HEK293 (cell line): ENCODE results near the gene SLC2A4.
A peak's percentile ranks its signal among the peaks of the same experiment; 100 is the strongest.

ENCODE experiments used
- CTCF ChIA-PET: fragments of 350-600 bp; formaldehyde crosslinking; extraction: SDS; loops from one replicate; lab custom pipeline; 2021; ENCODE audit warnings: antibody characterized with exemption; lab: Yijun Ruan, JAX
- POLR2A ChIA-PET: fragments of 300-600 bp; formaldehyde crosslinking; extraction: SDS; loops from one replicate; lab custom pipeline; 2020; ENCODE audit warnings: antibody characterized with exemption, inconsistent platforms; lab: Yijun Ruan, JAX
- H3K27ac ChIP-seq: fragments of 200-500 bp; sonication (Bioruptor generic); 2 replicates; pipeline ENCODE4 v1.5.1; 2014; ENCODE audit warnings: low read depth, low read length, control low read depth, inconsistent platforms; ENCODE audit errors: extremely low read depth
- H3K36me3 ChIP-seq, 2 experiments: fragments of 200-500 bp in 1 of 2; sonication (Bioruptor generic) in 1 of 2; 1 replicate in 1 of 2; 2 replicates in 1 of 2; pipeline ENCODE4 v1.5.1; 2014 to 2017; ENCODE audit warnings: inconsistent platforms in 2 of 2, low read length in 2 of 2; ENCODE audit not compliant: control insufficient read depth in 2 of 2, insufficient read depth in 1 of 2
- H3K4me1 ChIP-seq: fragments of 200-500 bp; sonication (Bioruptor generic); 2 replicates; pipeline ENCODE4 v1.5.1; 2014; ENCODE audit warnings: mild to moderate bottlenecking, low read length, inconsistent platforms; ENCODE audit not compliant: control insufficient read depth, insufficient read depth
- H3K4me3 ChIP-seq: 2 replicates; pipeline ENCODE4 v1.5.1; 2011; ENCODE audit warnings: low read depth, mild to moderate bottlenecking, control low read depth, low read length, moderate library complexity
- H3K9me3 ChIP-seq: fragments of 200-500 bp; sonication (Bioruptor generic); 2 replicates; pipeline ENCODE4 v1.5.1; 2014; ENCODE audit warnings: low read depth, low read length, inconsistent platforms; ENCODE audit not compliant: control insufficient read depth, insufficient read depth
- BCL11B ChIP-seq: fragments of 450-650 bp; formaldehyde crosslinking; IDR thresholded peaks from 2 replicates; pipeline ENCODE4 v1.5.1; 2016; ENCODE audit warnings: low read depth, missing biosample characterization, missing genetic modification characterization
- GLIS1 ChIP-seq: fragments of 450-650 bp; formaldehyde crosslinking; IDR thresholded peaks from 2 replicates; pipeline ENCODE4 v1.5.1; 2016; ENCODE audit warnings: missing biosample characterization, missing genetic modification characterization
- GLIS2 ChIP-seq: fragments of 450-650 bp; formaldehyde crosslinking; IDR thresholded peaks from 2 replicates; pipeline ENCODE4 v1.5.1; 2016; ENCODE audit warnings: missing biosample characterization, missing genetic modification characterization
- KLF9 ChIP-seq: fragments of 450-650 bp; formaldehyde crosslinking; IDR thresholded peaks from 2 replicates; pipeline ENCODE4 v1.5.1; 2016; ENCODE audit warnings: missing biosample characterization, missing genetic modification characterization, low read depth
- MZF1 ChIP-seq: fragments of 450-650 bp; formaldehyde crosslinking; IDR thresholded peaks from 2 replicates; pipeline ENCODE4 v1.5.1; 2017; ENCODE audit warnings: missing biosample characterization, missing genetic modification characterization, borderline replicate concordance
- YY1 ChIP-seq: fragments of 450-650 bp; formaldehyde crosslinking; IDR thresholded peaks from 2 replicates; pipeline ENCODE4 v1.5.1; 2018; ENCODE audit warnings: missing biosample characterization, missing genetic modification characterization
- ZBTB48 ChIP-seq: fragments of 450-650 bp; formaldehyde crosslinking; IDR thresholded peaks from 2 replicates; pipeline ENCODE4 v1.5.1; 2016; ENCODE audit warnings: missing biosample characterization, missing genetic modification characterization
- ZEB2 ChIP-seq: fragments of 450-650 bp; formaldehyde crosslinking; IDR thresholded peaks from 2 replicates; pipeline ENCODE4 v1.5.1; 2016; ENCODE audit warnings: missing biosample characterization, missing genetic modification characterization
- ZFP37 ChIP-seq: fragments of 450-650 bp; formaldehyde crosslinking; IDR thresholded peaks from 2 replicates; pipeline ENCODE4 v1.5.1; 2016; ENCODE audit warnings: missing biosample characterization, missing genetic modification characterization
- ZNF146 ChIP-seq: fragments of 450-650 bp; formaldehyde crosslinking; IDR thresholded peaks from 2 replicates; pipeline ENCODE4 v1.5.1; 2016; ENCODE audit warnings: missing biosample characterization, missing genetic modification characterization
- ZNF169 ChIP-seq: fragments of 450-650 bp; formaldehyde crosslinking; IDR thresholded peaks from 2 replicates; pipeline ENCODE4 v1.5.1; 2016; ENCODE audit warnings: missing biosample characterization, missing genetic modification characterization
- ZNF19 ChIP-seq: fragments of 450-650 bp; formaldehyde crosslinking; IDR thresholded peaks from 2 replicates; pipeline ENCODE4; 2016; ENCODE audit warnings: missing biosample characterization, missing genetic modification characterization, low read depth
- ZNF2 ChIP-seq: fragments of 450-650 bp; formaldehyde crosslinking; IDR thresholded peaks from 2 replicates; pipeline ENCODE4 v1.5.1; 2016; ENCODE audit warnings: missing biosample characterization, missing genetic modification characterization
- ZNF266 ChIP-seq: fragments of 450-650 bp; formaldehyde crosslinking; IDR thresholded peaks from 2 replicates; pipeline ENCODE4 v1.5.1; 2016; ENCODE audit warnings: missing biosample characterization, missing genetic modification characterization, low read depth
- ZNF354C ChIP-seq: fragments of 450-650 bp; formaldehyde crosslinking; IDR thresholded peaks from 2 replicates; pipeline ENCODE4 v1.5.1; 2016; ENCODE audit warnings: missing biosample characterization, missing genetic modification characterization, low read depth, borderline replicate concordance
- ZNF48 ChIP-seq: fragments of 450-650 bp; formaldehyde crosslinking; IDR thresholded peaks from 2 replicates; pipeline ENCODE4 v1.5.1; 2016; ENCODE audit warnings: missing biosample characterization, missing genetic modification characterization
- TF ChIP-seq, protein P1 (sequence below): fragments of 450-650 bp; formaldehyde crosslinking; IDR thresholded peaks from 2 replicates; pipeline ENCODE4 v1.5.1; 2017; ENCODE audit warnings: missing biosample characterization, mild to moderate bottlenecking, missing genetic modification characterization, moderate library complexity
- TF ChIP-seq, protein P2 (sequence below): fragments of 450-650 bp; formaldehyde crosslinking; IDR thresholded peaks from 2 replicates; pipeline ENCODE4 v1.5.1; 2016; ENCODE audit warnings: missing biosample characterization, missing genetic modification characterization
- TF ChIP-seq, protein P3 (sequence below): fragments of 450-650 bp; formaldehyde crosslinking; IDR thresholded peaks from 2 replicates; pipeline ENCODE4 v1.5.1; 2016; ENCODE audit warnings: missing biosample characterization, missing genetic modification characterization
- TF ChIP-seq, protein P4 (sequence below): fragments of 450-650 bp; formaldehyde crosslinking; IDR thresholded peaks from 2 replicates; pipeline ENCODE4 v1.5.1; 2017; ENCODE audit warnings: missing biosample characterization, missing genetic modification characterization
- TF ChIP-seq, protein P5 (sequence below): fragments of 450-650 bp; formaldehyde crosslinking; IDR thresholded peaks from 2 replicates; pipeline ENCODE4 v1.5.1; 2016; ENCODE audit warnings: missing biosample characterization, missing genetic modification characterization
- TF ChIP-seq, protein P6 (sequence below): fragments of 450-650 bp; formaldehyde crosslinking; IDR thresholded peaks from 2 replicates; pipeline ENCODE4 v1.5.1; 2016; ENCODE audit warnings: missing biosample characterization, missing genetic modification characterization

Gene SLC2A4

DNA sequence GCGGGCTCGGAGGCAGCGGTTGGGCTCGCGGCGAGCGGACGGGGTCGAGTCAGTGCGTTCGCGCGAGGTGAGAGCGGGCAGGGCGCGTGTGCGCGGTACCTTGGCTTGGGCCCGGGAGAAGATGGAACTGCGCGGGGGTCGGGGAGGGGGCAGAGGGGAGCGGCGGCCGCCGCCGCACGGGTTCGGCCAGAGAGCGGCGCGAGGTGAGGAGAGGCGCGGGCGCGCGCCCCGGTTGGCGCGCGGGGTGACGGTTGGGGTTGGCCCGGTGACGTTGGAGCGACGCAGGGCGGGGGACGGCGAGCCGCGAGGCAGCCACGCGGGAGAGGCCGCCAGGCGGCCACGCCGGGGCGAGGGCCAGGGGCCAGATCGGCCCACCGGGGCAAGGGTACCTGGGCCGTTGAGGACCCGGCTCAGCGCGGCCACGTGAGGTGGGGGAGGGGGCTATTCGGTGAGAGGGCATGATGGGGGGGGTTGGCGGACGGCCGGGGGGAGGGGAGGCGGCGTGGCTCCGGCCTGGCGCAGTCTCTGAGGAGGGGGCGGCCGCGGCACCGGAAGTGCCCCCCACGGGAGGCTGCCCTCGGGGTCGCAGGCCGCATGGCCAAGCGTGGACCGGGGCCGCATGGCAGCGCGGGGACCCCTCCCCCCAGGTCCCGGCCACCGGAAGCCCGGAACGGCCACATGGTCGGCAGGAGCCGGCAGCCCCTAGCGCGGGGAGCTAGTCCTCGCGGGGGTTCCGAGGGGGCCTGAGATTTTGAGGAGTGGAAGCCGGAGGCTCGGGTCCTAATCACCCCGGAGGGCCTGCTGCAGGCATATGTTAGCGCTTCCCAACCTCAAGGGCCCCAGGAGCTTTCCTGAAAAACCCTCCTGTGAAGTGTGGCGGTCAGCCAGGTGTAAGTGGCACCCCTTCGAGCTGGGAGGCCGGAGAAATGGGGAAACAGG, 26.4 kb downstream of the SLC2A4 start:
- Histone ChIP-seq H3K27ac (peak overlapping the region; percentile 99), H3K4me1 (peaks cover 15% of the 10 kb centered on the region), H3K36me3 (peaks cover 33 to 38% of the 10 kb centered on the region in 2 experiments), H3K9me3 (no peaks in the 10 kb centered on the region), H3K4me3 (peak overlapping the region; percentile 80)
- ChIA-PET CTCF (interaction anchor here (0.5 to 1.7 kb wide), 4 partner anchors 38 to 607 kb away, joined by 3 to 5 read pairs (median 4); no protein-coding TSS in a partner anchor), POLR2A (interaction anchor here (0.6 to 3.9 kb wide), 4 partner anchors 21 to 272 kb away, joined by 3 to 36 read pairs (median 4); partner anchors contain the start of genes DVL2, NEURL4, SLC16A13 and SLC2A4)
- peak; percentile 36; the same call in 1 of the 2 replicates for TF ChIP-seq YY1
- 0 out of 2 replicates have a peak, but pooled peaks have one; percentile 45 for TF ChIP-seq BCL11B
- TF ChIP-seq ZNF48, result no peak
- TF ChIP-seq, protein P1, sequence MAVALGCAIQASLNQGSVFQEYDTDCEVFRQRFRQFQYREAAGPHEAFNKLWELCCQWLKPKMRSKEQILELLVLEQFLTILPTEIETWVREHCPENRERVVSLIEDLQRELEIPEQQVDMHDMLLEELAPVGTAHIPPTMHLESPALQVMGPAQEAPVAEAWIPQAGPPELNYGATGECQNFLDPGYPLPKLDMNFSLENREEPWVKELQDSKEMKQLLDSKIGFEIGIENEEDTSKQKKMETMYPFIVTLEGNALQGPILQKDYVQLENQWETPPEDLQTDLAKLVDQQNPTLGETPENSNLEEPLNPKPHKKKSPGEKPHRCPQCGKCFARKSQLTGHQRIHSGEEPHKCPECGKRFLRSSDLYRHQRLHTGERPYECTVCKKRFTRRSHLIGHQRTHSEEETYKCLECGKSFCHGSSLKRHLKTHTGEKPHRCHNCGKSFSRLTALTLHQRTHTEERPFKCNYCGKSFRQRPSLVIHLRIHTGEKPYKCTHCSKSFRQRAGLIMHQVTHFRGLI (tag by site-specific recombination), result peak; percentile 65; the same call in 1 of the 2 replicates
- no peak for TF ChIP-seq ZNF354C (tag by site-specific recombination)
- no peak for TF ChIP-seq MZF1 (tag by site-specific recombination)
- TF ChIP-seq, protein P2, sequence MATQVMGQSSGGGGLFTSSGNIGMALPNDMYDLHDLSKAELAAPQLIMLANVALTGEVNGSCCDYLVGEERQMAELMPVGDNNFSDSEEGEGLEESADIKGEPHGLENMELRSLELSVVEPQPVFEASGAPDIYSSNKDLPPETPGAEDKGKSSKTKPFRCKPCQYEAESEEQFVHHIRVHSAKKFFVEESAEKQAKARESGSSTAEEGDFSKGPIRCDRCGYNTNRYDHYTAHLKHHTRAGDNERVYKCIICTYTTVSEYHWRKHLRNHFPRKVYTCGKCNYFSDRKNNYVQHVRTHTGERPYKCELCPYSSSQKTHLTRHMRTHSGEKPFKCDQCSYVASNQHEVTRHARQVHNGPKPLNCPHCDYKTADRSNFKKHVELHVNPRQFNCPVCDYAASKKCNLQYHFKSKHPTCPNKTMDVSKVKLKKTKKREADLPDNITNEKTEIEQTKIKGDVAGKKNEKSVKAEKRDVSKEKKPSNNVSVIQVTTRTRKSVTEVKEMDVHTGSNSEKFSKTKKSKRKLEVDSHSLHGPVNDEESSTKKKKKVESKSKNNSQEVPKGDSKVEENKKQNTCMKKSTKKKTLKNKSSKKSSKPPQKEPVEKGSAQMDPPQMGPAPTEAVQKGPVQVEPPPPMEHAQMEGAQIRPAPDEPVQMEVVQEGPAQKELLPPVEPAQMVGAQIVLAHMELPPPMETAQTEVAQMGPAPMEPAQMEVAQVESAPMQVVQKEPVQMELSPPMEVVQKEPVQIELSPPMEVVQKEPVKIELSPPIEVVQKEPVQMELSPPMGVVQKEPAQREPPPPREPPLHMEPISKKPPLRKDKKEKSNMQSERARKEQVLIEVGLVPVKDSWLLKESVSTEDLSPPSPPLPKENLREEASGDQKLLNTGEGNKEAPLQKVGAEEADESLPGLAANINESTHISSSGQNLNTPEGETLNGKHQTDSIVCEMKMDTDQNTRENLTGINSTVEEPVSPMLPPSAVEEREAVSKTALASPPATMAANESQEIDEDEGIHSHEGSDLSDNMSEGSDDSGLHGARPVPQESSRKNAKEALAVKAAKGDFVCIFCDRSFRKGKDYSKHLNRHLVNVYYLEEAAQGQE, result no peak
- TF ChIP-seq ZNF146, result no peak
- peak; percentile 15; the same call in 1 of the 2 replicates for TF ChIP-seq KLF9 (tag by site-specific recombination)
- TF ChIP-seq, protein P3, sequence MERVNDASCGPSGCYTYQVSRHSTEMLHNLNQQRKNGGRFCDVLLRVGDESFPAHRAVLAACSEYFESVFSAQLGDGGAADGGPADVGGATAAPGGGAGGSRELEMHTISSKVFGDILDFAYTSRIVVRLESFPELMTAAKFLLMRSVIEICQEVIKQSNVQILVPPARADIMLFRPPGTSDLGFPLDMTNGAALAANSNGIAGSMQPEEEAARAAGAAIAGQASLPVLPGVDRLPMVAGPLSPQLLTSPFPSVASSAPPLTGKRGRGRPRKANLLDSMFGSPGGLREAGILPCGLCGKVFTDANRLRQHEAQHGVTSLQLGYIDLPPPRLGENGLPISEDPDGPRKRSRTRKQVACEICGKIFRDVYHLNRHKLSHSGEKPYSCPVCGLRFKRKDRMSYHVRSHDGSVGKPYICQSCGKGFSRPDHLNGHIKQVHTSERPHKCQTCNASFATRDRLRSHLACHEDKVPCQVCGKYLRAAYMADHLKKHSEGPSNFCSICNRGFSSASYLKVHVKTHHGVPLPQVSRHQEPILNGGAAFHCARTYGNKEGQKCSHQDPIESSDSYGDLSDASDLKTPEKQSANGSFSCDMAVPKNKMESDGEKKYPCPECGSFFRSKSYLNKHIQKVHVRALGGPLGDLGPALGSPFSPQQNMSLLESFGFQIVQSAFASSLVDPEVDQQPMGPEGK (tag by site-specific recombination), result peak; percentile 45; the same call in 1 of the 2 replicates
- peak; percentile 92 for TF ChIP-seq GLIS2 (tag by site-specific recombination)
- TF ChIP-seq, protein P4, sequence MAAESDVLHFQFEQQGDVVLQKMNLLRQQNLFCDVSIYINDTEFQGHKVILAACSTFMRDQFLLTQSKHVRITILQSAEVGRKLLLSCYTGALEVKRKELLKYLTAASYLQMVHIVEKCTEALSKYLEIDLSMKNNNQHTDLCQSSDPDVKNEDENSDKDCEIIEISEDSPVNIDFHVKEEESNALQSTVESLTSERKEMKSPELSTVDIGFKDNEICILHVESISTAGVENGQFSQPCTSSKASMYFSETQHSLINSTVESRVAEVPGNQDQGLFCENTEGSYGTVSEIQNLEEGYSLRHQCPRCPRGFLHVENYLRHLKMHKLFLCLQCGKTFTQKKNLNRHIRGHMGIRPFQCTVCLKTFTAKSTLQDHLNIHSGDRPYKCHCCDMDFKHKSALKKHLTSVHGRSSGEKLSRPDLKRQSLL (tag by site-specific recombination), result no peak
- TF ChIP-seq ZNF19 (tag by site-specific recombination), result no peak
- TF ChIP-seq, protein P5, sequence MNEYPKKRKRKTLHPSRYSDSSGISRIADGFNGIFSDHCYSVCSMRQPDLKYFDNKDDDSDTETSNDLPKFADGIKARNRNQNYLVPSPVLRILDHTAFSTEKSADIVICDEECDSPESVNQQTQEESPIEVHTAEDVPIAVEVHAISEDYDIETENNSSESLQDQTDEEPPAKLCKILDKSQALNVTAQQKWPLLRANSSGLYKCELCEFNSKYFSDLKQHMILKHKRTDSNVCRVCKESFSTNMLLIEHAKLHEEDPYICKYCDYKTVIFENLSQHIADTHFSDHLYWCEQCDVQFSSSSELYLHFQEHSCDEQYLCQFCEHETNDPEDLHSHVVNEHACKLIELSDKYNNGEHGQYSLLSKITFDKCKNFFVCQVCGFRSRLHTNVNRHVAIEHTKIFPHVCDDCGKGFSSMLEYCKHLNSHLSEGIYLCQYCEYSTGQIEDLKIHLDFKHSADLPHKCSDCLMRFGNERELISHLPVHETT (tag by site-specific recombination), result no peak
- TF ChIP-seq ZEB2, result peak; percentile 51; the same call in 1 of the 2 replicates
- TF ChIP-seq ZBTB48, result no peak
- no peak for TF ChIP-seq ZNF169 (tag by site-specific recombination)
- 0 out of 2 replicates have a peak, but pooled peaks have one; percentile 11 for TF ChIP-seq ZNF2 (tag by site-specific recombination)
- TF ChIP-seq ZNF266 (tag by site-specific recombination), result no peak
- peak; percentile 46; the same call in 1 of the 2 replicates for TF ChIP-seq GLIS1 (tag by site-specific recombination)
- TF ChIP-seq ZFP37 (tag by site-specific recombination), result no peak
- TF ChIP-seq, protein P6, sequence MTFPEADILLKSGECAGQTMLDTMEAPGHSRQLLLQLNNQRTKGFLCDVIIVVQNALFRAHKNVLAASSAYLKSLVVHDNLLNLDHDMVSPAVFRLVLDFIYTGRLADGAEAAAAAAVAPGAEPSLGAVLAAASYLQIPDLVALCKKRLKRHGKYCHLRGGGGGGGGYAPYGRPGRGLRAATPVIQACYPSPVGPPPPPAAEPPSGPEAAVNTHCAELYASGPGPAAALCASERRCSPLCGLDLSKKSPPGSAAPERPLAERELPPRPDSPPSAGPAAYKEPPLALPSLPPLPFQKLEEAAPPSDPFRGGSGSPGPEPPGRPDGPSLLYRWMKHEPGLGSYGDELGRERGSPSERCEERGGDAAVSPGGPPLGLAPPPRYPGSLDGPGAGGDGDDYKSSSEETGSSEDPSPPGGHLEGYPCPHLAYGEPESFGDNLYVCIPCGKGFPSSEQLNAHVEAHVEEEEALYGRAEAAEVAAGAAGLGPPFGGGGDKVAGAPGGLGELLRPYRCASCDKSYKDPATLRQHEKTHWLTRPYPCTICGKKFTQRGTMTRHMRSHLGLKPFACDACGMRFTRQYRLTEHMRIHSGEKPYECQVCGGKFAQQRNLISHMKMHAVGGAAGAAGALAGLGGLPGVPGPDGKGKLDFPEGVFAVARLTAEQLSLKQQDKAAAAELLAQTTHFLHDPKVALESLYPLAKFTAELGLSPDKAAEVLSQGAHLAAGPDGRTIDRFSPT (tag by site-specific recombination), result no peak
